ENCODE results near the gene VPS29.
"Not testable (repeated sequence)": the region's sequence is repeated elsewhere in the genome, so short reads cannot be mapped to it uniquely, and the experiment has no call there.

VPS29 gene
- 46.1 to 57.5 reads per million in 2 experiments for total RNA-seq

GRCh38 chr12:110501752-110502738 lies at the start of gene VPS29, which contains the start of gene RAD9B:
TSS of gene VPS29 (minus strand) at chr12:110502111. CDS start at chr12:110502051, 60 bp downstream.
TSS of gene RAD9B (plus strand) at chr12:110502331. CDS start at chr12:110502338, 7 bp downstream.
- DNase-seq (ENCODE audit: low read depth) = peak; percentile 98

GRCh38 chr12:110550981-110551380 lies 49.1 kb upstream of the VPS29 start:
- DNase-seq (ENCODE audit: low read depth) = no peak

GRCh38 chr12:110549716-110550115 lies 47.8 kb upstream of the VPS29 start:
- no peak for DNase-seq (ENCODE audit: low read depth)

GRCh38 chr12:110548678-110549077 lies 46.8 kb upstream of the VPS29 start:
- DNase-seq (ENCODE audit: low read depth) = no peak

- no peak for DNase-seq (ENCODE audit: low read depth)
Observed at GRCh38 chr12:110547090-110547489, 45.2 kb upstream of the VPS29 start.

- no peak for DNase-seq (ENCODE audit: low read depth)
Observed at GRCh38 chr12:110546339-110546738, 44.4 kb upstream of the VPS29 start.

GRCh38 chr12:110545812-110546211 lies 43.9 kb upstream of the VPS29 start:
- DNase-seq (ENCODE audit: low read depth) = no peak

GRCh38 chr12:110545259-110545658 lies 43.3 kb upstream of the VPS29 start:
- DNase-seq (ENCODE audit: low read depth) = not testable (repeated sequence)

GRCh38 chr12:110543965-110544364 lies 42.1 kb upstream of the VPS29 start:
- DNase-seq (ENCODE audit: low read depth) = no peak

- DNase-seq (ENCODE audit: low read depth) = no peak
Observed at GRCh38 chr12:110543252-110543959, 41.5 kb upstream of the VPS29 start.

- DNase-seq (ENCODE audit: low read depth) = no peak
Observed at GRCh38 chr12:110540048-110540447, 38.1 kb upstream of the VPS29 start.

GRCh38 chr12:110538869-110539622 lies 37.1 kb upstream of the VPS29 start:
- no peak for DNase-seq (ENCODE audit: low read depth)

GRCh38 chr12:110537605-110538409 lies 35.9 kb upstream of the VPS29 start:
- DNase-seq (ENCODE audit: low read depth) = no peak

- DNase-seq (ENCODE audit: low read depth) = no peak
Observed at GRCh38 chr12:110536834-110537604, 35.1 kb upstream of the VPS29 start.

GRCh38 chr12:110534811-110535210 lies 32.9 kb upstream of the VPS29 start:
- no peak for DNase-seq (ENCODE audit: low read depth)

GRCh38 chr12:110533607-110534006 lies 31.7 kb upstream of the VPS29 start:
- no peak for DNase-seq (ENCODE audit: low read depth)

- no peak for DNase-seq (ENCODE audit: low read depth)
Observed at GRCh38 chr12:110532644-110533043, 30.7 kb upstream of the VPS29 start.

- DNase-seq (ENCODE audit: low read depth) = no peak
Observed at GRCh38 chr12:110531741-110532333, 29.9 kb upstream of the VPS29 start.

- DNase-seq (ENCODE audit: low read depth) = no peak
Observed at GRCh38 chr12:110530511-110530910, 28.6 kb upstream of the VPS29 start.

- no peak for DNase-seq (ENCODE audit: low read depth)
Observed at GRCh38 chr12:110528277-110528839, 26.4 kb upstream of the VPS29 start.

Data from T follicular helper cell (primary cell).